HEK293T (cell line): ENCODE results near the gene CRADD.

ENCODE experiments used
- FOXM1 ChIP-seq: fragments of 450-650 bp; IDR thresholded peaks from 2 replicates; pipeline ENCODE4 v1.6.1; 2017; ENCODE audit warnings: mild to moderate bottlenecking, borderline replicate concordance
- SP1 ChIP-seq: fragments of 450-650 bp; IDR thresholded peaks from 2 replicates; pipeline ENCODE4 v1.6.1; 2017
- SUZ12 ChIP-seq: fragments of 450-650 bp; IDR thresholded peaks from 2 replicates; pipeline ENCODE4 v1.6.1; 2016; ENCODE audit warnings: mild to moderate bottlenecking
- ZNF384 ChIP-seq: fragments of 450-650 bp; IDR thresholded peaks from 2 replicates; pipeline ENCODE4 v1.6.1; 2016

- TF ChIP-seq FOXM1, result no peak
- TF ChIP-seq SP1, result no peak
- TF ChIP-seq ZNF384, result no peak
- no peak for TF ChIP-seq SUZ12
Observed at GRCh38 chr12:93756288-93756687, 79.1 kb downstream of the CRADD start.
